Measurements from ENCODE around the gene TRIP10.

The TRIP10 gene

DNA sequence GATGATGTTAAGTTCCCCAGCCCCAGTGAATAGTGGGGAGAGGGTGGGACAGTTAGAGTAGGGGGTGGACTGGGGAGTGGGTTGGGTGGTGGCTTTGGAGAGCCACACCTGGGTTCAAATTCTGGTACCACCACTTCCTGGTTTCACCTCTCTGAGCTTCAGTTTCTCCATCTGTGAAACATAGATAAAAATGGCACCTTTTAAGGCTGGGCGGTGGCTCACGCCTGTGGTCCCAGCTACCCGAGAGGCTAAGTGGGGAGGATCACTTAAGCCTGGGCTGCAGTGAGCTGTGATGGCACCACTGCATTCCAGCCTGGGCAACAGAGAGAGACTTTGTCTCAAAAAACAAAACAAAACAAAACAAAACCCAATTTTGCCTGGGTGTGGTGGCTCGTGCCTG is 38.9 kb downstream of the TRIP10 start:
- TF ChIP-seq, protein P1, sequence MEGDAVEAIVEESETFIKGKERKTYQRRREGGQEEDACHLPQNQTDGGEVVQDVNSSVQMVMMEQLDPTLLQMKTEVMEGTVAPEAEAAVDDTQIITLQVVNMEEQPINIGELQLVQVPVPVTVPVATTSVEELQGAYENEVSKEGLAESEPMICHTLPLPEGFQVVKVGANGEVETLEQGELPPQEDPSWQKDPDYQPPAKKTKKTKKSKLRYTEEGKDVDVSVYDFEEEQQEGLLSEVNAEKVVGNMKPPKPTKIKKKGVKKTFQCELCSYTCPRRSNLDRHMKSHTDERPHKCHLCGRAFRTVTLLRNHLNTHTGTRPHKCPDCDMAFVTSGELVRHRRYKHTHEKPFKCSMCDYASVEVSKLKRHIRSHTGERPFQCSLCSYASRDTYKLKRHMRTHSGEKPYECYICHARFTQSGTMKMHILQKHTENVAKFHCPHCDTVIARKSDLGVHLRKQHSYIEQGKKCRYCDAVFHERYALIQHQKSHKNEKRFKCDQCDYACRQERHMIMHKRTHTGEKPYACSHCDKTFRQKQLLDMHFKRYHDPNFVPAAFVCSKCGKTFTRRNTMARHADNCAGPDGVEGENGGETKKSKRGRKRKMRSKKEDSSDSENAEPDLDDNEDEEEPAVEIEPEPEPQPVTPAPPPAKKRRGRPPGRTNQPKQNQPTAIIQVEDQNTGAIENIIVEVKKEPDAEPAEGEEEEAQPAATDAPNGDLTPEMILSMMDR (conservative IDR thresholded peaks at IDR 0.05; ENCODE audit: low read length), result no peak
- no peak overlapping the region for H3K4me3 ChIP-seq (ENCODE audit: low read length)
- no peak for DNase-seq (ENCODE audit: low read depth)

DNA sequence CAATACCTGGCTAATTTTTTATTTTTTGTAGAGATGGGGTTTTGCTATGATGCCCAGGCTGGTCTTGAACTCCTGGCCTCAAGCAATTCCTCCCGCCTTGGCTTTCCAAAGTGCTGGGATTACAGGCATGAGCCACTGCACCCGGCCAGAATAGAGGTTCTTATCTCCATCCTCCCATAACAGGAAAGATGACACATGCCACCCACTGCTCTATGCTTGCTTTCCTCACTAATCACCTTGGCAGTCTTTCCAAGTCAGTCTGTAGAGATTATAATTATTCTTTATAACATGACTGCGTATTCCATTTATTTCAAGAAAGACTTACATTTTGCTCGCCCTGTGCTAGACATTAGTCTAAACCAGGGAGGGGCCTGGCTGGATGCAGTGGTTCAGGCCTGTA is 39.7 kb downstream of the TRIP10 start:
- H3K4me3 ChIP-seq (ENCODE audit: low read length), result no peak overlapping the region
- TF ChIP-seq, protein P1 (conservative IDR thresholded peaks at IDR 0.05; ENCODE audit: low read length), result no peak
- no peak for DNase-seq (ENCODE audit: low read depth)

- TF ChIP-seq, protein P1 (conservative IDR thresholded peaks at IDR 0.05; ENCODE audit: low read length), result no peak
- no peak overlapping the region for H3K4me3 ChIP-seq (ENCODE audit: low read length)
- no peak for DNase-seq (ENCODE audit: low read depth)
These were observed 47.9 kb downstream of the TRIP10 start for GRCh38 chr19:6787393-6787792.

DNA sequence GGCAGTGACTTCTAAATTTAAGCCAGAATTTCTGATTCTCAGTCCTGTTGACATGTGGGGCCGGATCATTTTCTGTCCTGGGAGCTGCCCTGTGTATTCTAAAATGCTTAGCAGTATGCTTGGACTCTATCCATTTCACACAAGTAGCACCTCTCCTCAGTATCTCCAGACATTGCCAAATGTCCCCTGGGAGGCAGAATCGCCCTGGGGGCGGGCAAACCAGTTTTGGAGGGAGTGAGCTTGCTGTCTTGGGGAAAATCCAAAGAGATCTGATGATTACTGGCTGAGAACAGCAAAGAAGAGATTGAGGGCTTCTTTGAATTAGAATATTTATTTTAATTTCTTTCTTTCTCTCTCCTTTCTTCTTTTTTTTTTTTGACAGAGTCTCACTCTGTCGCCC is 49.4 kb downstream of the TRIP10 start:
- no peak for DNase-seq (ENCODE audit: low read depth)
- TF ChIP-seq, protein P1 (conservative IDR thresholded peaks at IDR 0.05; ENCODE audit: low read length), result no peak

GRCh38 chr19:6790194-6791128 is 51.0 kb downstream of the TRIP10 start:
- no peak for DNase-seq (ENCODE audit: low read depth)
- no peak overlapping the region for H3K4me3 ChIP-seq (ENCODE audit: low read length)
- TF ChIP-seq, protein P1 (conservative IDR thresholded peaks at IDR 0.05; ENCODE audit: low read length), result no peak

More for the DNA sequence above, 49.4 kb downstream of the TRIP10 start:
- H3K4me3 ChIP-seq (ENCODE audit: low read length), result no peak overlapping the region

GRCh38 chr19:6791237-6791636 is 51.8 kb downstream of the TRIP10 start:
- no peak for DNase-seq (ENCODE audit: low read depth)
- no peak overlapping the region for H3K4me3 ChIP-seq (ENCODE audit: low read length)
- TF ChIP-seq, protein P1 (conservative IDR thresholded peaks at IDR 0.05; ENCODE audit: low read length), result no peak

DNA sequence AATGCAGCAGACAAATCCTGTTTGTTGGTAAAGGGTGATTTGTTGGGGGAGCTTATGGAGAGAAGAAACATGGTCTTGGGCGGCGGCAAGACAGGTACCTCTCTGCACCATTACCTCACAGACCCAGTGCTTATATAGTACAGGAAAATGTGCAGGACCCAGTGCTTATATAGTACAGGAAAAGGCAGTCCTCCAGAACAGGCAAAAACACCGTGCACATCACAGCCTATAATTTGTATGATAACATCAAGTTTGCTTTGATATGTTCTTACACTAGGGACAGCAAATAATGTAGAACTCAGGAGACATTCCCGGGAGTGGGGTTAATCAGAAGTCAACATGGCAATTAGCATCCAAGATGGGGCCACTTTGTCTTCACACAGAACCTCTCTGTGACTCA is 53.9 kb downstream of the TRIP10 start:
- H3K4me3 ChIP-seq (ENCODE audit: low read length), result no peak overlapping the region
- TF ChIP-seq, protein P1 (conservative IDR thresholded peaks at IDR 0.05; ENCODE audit: low read length), result no peak
- DNase-seq (ENCODE audit: low read depth), result no peak

All from AG10803 (cell line).